ENCODE results near the gene ATAD1.
"Not testable (repeated sequence)": the region's sequence is repeated elsewhere in the genome, so short reads cannot be mapped to it uniquely, and the experiment has no call there.

Gene ATAD1

DNA sequence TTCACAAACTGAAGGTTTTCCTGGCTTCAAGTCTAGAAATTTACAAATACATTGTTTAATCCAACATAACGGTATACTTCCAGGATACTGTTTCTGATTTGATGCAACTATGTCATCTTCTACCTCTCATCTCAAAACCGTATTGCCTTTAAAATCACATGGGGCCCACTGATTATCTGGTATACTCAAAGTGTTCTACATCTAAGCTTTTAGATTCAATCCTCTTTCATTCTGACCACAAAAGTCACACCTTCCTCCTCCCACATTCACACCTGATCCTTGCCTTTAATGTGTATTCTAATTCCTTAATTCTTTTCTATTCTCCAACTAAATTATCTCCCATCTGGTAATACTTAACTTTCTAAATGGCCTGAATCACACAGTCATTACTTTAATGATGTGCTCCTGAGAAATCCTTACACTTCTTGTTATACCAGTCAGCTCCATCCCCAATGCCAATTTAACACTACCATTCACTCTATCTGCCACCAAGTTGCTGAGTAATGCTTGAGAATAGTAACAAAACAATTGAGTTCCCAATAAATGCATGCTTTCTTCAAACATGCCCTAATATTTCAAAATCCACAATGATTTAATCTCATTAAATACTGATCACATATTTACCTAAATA, 13.0 kb downstream of the ATAD1 start:
- Histone ChIP-seq H3K18ac (ENCODE audit: low read length) (no peak overlapping the region), H3K27me3 (ENCODE audit: insufficient read depth, low read length) (no peaks in the 10 kb centered on the region), H4K8ac (ENCODE audit: low read depth, low read length) (no peak overlapping the region), H3K4me2 (ENCODE audit: low read length) (no peak overlapping the region), H3K27ac (ENCODE audit: low read depth, low read length) (no peak overlapping the region), H3K4me1 (ENCODE audit: control insufficient read depth in 1 of 2, insufficient read depth in 2 of 2, low read length in 2 of 2) (no peaks in the 10 kb centered on the region), H4K12ac (ENCODE audit: low read depth, low read length) (no peak overlapping the region), H3K36me3 (ENCODE audit: control insufficient read depth in 1 of 2, insufficient read depth in 2 of 2, low read length in 2 of 2) (peaks cover 4 to 5% of the 10 kb centered on the region in 2 experiments), H3K79me2 (ENCODE audit: control insufficient read depth, insufficient read depth, low read length, poor library complexity) (no peaks in the 10 kb centered on the region), H2BK120ac (ENCODE audit: insufficient read depth, low read length, poor library complexity) (no peak overlapping the region), H3K9ac (ENCODE audit: low read length) (no peak overlapping the region), H3K4ac (ENCODE audit: low read depth, low read length) (no peak overlapping the region), H2AFZ (ENCODE audit: insufficient read depth, low read length, poor library complexity) (no peak overlapping the region), H2BK12ac (ENCODE audit: low read length) (no peak overlapping the region), H4K91ac (ENCODE audit: low read depth, low read length) (no peak overlapping the region), H3K23ac (ENCODE audit: low read length) (no peak overlapping the region), H2AK5ac (ENCODE audit: low read length) (no peak overlapping the region), H3K14ac (ENCODE audit: low read length) (no peak overlapping the region), H3K9me3 (ENCODE audit: insufficient read depth, low read depth, low read length) (peaks cover 2% of the 10 kb centered on the region), H2BK5ac (ENCODE audit: low read depth, low read length, poor library complexity) (no peak overlapping the region), H3K79me1 (ENCODE audit: low read length) (no peaks in the 10 kb centered on the region), H3K4me3 (ENCODE audit: low read depth, low read length) (no peak overlapping the region)
- DNase-seq: no peak
- WGBS (ENCODE audit: extremely low coverage, insufficient coverage, insufficient read length): no CpG with 5 or more reads among the region's 2 CpGs

DNA sequence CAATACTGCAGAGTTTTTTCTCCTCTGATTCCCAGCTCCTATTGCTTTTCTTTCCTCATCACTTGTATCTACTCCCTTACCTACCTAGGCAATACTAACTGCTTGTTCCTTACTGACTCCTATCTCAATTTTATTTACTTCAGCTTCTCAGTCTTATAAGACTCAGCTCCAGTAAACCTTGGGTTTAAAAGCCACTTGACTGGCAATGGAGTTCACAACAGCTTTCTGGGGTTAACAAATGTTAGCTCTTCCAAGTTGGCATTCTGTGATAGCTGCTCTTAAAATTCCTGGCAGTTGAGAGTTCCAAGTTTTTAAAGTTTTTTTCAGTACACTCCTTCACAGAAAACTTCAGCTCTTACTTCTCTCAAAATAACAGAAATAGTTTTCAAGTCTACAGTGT, 14.2 kb downstream of the ATAD1 start:
- peaks cover 2% of the 10 kb centered on the region for H3K9me3 ChIP-seq (ENCODE audit: insufficient read depth, low read depth, low read length)
- no peak overlapping the region for H4K91ac ChIP-seq (ENCODE audit: low read depth, low read length)
- no peak overlapping the region for H3K9ac ChIP-seq (ENCODE audit: low read length)
- H4K8ac ChIP-seq (ENCODE audit: low read depth, low read length): no peak overlapping the region
- H2AK5ac ChIP-seq (ENCODE audit: low read length): no peak overlapping the region
- H3K23ac ChIP-seq (ENCODE audit: low read length): no peak overlapping the region
- no peak overlapping the region for H3K14ac ChIP-seq (ENCODE audit: low read length)
- DNase-seq: no peak
- H3K27me3 ChIP-seq (ENCODE audit: insufficient read depth, low read length): no peaks in the 10 kb centered on the region
- H3K4ac ChIP-seq (ENCODE audit: low read depth, low read length): no peak overlapping the region
- H2BK5ac ChIP-seq (ENCODE audit: low read depth, low read length, poor library complexity): no peak overlapping the region
- no peaks in the 10 kb centered on the region for H3K4me1 ChIP-seq (ENCODE audit: control insufficient read depth in 1 of 2, insufficient read depth in 2 of 2, low read length in 2 of 2)
- peaks cover 4 to 5% of the 10 kb centered on the region in 2 experiments for H3K36me3 ChIP-seq (ENCODE audit: control insufficient read depth in 1 of 2, insufficient read depth in 2 of 2, low read length in 2 of 2)
- no peaks in the 10 kb centered on the region for H3K79me2 ChIP-seq (ENCODE audit: control insufficient read depth, insufficient read depth, low read length, poor library complexity)
- no peaks in the 10 kb centered on the region for H3K79me1 ChIP-seq (ENCODE audit: low read length)
- no peak overlapping the region for H2BK120ac ChIP-seq (ENCODE audit: insufficient read depth, low read length, poor library complexity)
- H2AFZ ChIP-seq (ENCODE audit: insufficient read depth, low read length, poor library complexity): no peak overlapping the region
- H3K4me3 ChIP-seq (ENCODE audit: low read depth, low read length): no peak overlapping the region
- no peak overlapping the region for H2BK12ac ChIP-seq (ENCODE audit: low read length)
- no peak overlapping the region for H3K4me2 ChIP-seq (ENCODE audit: low read length)
- no peak overlapping the region for H3K18ac ChIP-seq (ENCODE audit: low read length)
- no peak overlapping the region for H3K27ac ChIP-seq (ENCODE audit: low read depth, low read length)
- no peak overlapping the region for H4K12ac ChIP-seq (ENCODE audit: low read depth, low read length)

DNA sequence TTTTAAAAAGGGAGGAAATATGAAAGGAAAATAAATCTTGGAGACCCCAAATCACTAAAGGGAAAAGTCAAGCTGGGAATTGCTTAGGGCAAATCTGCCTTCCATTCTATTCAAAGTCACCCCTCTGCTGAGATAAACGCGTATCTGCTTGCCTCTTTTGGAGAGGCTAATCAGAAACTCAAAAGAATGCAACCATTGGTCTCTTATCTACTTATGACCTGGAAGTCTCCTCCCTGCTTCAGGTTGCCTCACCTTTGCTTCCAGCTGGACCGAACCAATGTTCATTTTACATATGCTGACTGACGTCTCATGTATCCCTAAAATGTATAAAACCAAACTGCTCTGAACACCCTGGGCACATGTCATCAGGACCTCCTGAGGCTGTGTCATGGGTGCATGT, 14.7 kb downstream of the ATAD1 start:
- DNase-seq: no peak
- no peak overlapping the region for H3K9ac ChIP-seq (ENCODE audit: low read length)
- H3K27me3 ChIP-seq (ENCODE audit: insufficient read depth, low read length): no peaks in the 10 kb centered on the region
- no peak overlapping the region for H2AK5ac ChIP-seq (ENCODE audit: low read length)
- H4K8ac ChIP-seq (ENCODE audit: low read depth, low read length): no peak overlapping the region
- H3K79me2 ChIP-seq (ENCODE audit: control insufficient read depth, insufficient read depth, low read length, poor library complexity): no peaks in the 10 kb centered on the region
- no peak overlapping the region for H3K23ac ChIP-seq (ENCODE audit: low read length)
- H3K4me1 ChIP-seq (ENCODE audit: control insufficient read depth in 1 of 2, insufficient read depth in 2 of 2, low read length in 2 of 2): no peaks in the 10 kb centered on the region
- H3K4me2 ChIP-seq (ENCODE audit: low read length): no peak overlapping the region
- H3K36me3 ChIP-seq (ENCODE audit: control insufficient read depth in 1 of 2, insufficient read depth in 2 of 2, low read length in 2 of 2): peaks cover 4 to 5% of the 10 kb centered on the region in 2 experiments
- no CpG with 5 or more reads among the region's 4 CpGs for WGBS (ENCODE audit: extremely low coverage, insufficient coverage, insufficient read length)
- H3K27ac ChIP-seq (ENCODE audit: low read depth, low read length): no peak overlapping the region
- no peak overlapping the region for H2AFZ ChIP-seq (ENCODE audit: insufficient read depth, low read length, poor library complexity)
- no peak overlapping the region for H2BK120ac ChIP-seq (ENCODE audit: insufficient read depth, low read length, poor library complexity)
- H4K12ac ChIP-seq (ENCODE audit: low read depth, low read length): no peak overlapping the region
- H3K18ac ChIP-seq (ENCODE audit: low read length): no peak overlapping the region
- no peak overlapping the region for H2BK5ac ChIP-seq (ENCODE audit: low read depth, low read length, poor library complexity)
- no peaks in the 10 kb centered on the region for H3K79me1 ChIP-seq (ENCODE audit: low read length)
- peaks cover 2% of the 10 kb centered on the region for H3K9me3 ChIP-seq (ENCODE audit: insufficient read depth, low read depth, low read length)
- H4K91ac ChIP-seq (ENCODE audit: low read depth, low read length): no peak overlapping the region
- no peak overlapping the region for H3K4ac ChIP-seq (ENCODE audit: low read depth, low read length)
- no peak overlapping the region for H2BK12ac ChIP-seq (ENCODE audit: low read length)
- H3K4me3 ChIP-seq (ENCODE audit: low read depth, low read length): no peak overlapping the region
- no peak overlapping the region for H3K14ac ChIP-seq (ENCODE audit: low read length)

DNA sequence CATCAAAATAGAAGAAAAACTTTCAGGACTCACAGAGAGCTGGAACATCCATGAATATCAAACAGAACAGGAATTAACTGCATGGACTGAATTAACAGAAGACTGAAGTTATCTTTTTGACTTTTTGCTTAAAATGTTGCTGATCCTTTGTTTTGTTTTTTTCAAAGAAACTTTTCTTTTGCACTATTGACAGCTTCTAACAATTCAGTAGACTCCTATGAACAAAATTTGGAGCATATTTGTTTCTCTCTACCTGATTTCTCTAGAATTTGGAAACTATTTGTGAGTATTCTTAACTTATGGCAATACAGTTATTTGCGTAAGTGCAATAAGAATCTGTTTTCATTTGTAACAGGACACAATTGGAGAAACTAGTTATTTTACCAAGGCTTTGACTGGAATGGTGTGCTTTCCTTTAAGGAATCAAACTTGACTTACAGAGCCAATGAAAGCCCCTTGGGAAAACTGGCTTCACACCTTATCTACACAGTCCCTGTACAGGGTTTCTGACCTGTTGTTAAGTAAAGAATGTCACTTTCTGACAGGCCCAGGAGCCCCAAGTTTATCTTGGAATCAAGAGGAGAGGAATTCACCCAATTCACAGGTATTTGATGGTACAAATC, 16.1 kb downstream of the ATAD1 start:
- not testable (repeated sequence) for H3K9ac ChIP-seq (ENCODE audit: low read length); H2AFZ ChIP-seq (ENCODE audit: insufficient read depth, low read length, poor library complexity); H3K9me3 ChIP-seq (ENCODE audit: insufficient read depth, low read depth, low read length); H2BK5ac ChIP-seq (ENCODE audit: low read depth, low read length, poor library complexity); H3K14ac ChIP-seq (ENCODE audit: low read length); H4K91ac ChIP-seq (ENCODE audit: low read depth, low read length); H3K4ac ChIP-seq (ENCODE audit: low read depth, low read length); H3K18ac ChIP-seq (ENCODE audit: low read length); H3K27me3 ChIP-seq (ENCODE audit: insufficient read depth, low read length); H3K4me3 ChIP-seq (ENCODE audit: low read depth, low read length); H2BK120ac ChIP-seq (ENCODE audit: insufficient read depth, low read length, poor library complexity); DNase-seq; H3K27ac ChIP-seq (ENCODE audit: low read depth, low read length); H2BK12ac ChIP-seq (ENCODE audit: low read length); H3K4me1 ChIP-seq (ENCODE audit: control insufficient read depth in 1 of 2, insufficient read depth in 2 of 2, low read length in 2 of 2); H4K8ac ChIP-seq (ENCODE audit: low read depth, low read length); H3K79me2 ChIP-seq (ENCODE audit: control insufficient read depth, insufficient read depth, low read length, poor library complexity); H4K12ac ChIP-seq (ENCODE audit: low read depth, low read length); H3K36me3 ChIP-seq (ENCODE audit: control insufficient read depth in 1 of 2, insufficient read depth in 2 of 2, low read length in 2 of 2); H3K23ac ChIP-seq (ENCODE audit: low read length); H2AK5ac ChIP-seq (ENCODE audit: low read length); H3K4me2 ChIP-seq (ENCODE audit: low read length); H3K79me1 ChIP-seq (ENCODE audit: low read length)
- no CpG with 5 or more reads among the region's 1 CpG for WGBS (ENCODE audit: extremely low coverage, insufficient coverage, insufficient read length)
